Loucy (cell line): ENCODE results near the gene RMRP.

Experiments used
- H2AFZ ChIP-seq: fragments of 200-600 bp; sonication (generic); 2 replicates; pipeline ENCODE4 v1.6.0; 2016; ENCODE audit warnings: antibody characterized with exemption, mild to moderate bottlenecking, low read length, moderate library complexity
- H3F3A ChIP-seq: fragments of 200-600 bp; 2 replicates; pipeline ENCODE4 v1.6.0; 2016; ENCODE audit warnings: antibody characterized with exemption, low read depth, mild to moderate bottlenecking
- H3K27me3 ChIP-seq: fragments of 200-600 bp; sonication (generic); 2 replicates; pipeline ENCODE4 v1.6.1; 2014; ENCODE audit warnings: low read length, mild to moderate bottlenecking; ENCODE audit not compliant: insufficient read depth, poor library complexity, severe bottlenecking
- H3K36me3 ChIP-seq: fragments of 200-600 bp; sonication (generic); 2 replicates; pipeline ENCODE4 v1.6.1; 2016; ENCODE audit warnings: low read length; ENCODE audit not compliant: insufficient read depth
- H3K4me1 ChIP-seq: fragments of 200-600 bp; sonication (generic); 2 replicates; pipeline ENCODE4 v1.5.1; 2014; ENCODE audit warnings: low read length, mild to moderate bottlenecking; ENCODE audit not compliant: insufficient read depth, poor library complexity, severe bottlenecking
- H3K4me2 ChIP-seq: fragments of 200-600 bp; sonication (generic); 2 replicates; pipeline ENCODE4 v1.6.0; 2014; ENCODE audit warnings: antibody characterized with exemption, low read length, low read depth, mild to moderate bottlenecking; ENCODE audit not compliant: poor library complexity, severe bottlenecking
- H3K4me3 ChIP-seq: fragments of 200-600 bp; sonication (generic); 2 replicates; pipeline ENCODE4 v1.5.1; 2014; ENCODE audit warnings: low read length, mild to moderate bottlenecking, mixed read lengths; ENCODE audit not compliant: poor library complexity, severe bottlenecking
- H3K79me2 ChIP-seq: fragments of 200-600 bp; sonication (generic); 2 replicates; pipeline ENCODE4 v1.6.1; 2014; ENCODE audit warnings: low read length; ENCODE audit not compliant: insufficient read depth
- H3K9ac ChIP-seq: fragments of 200-600 bp; sonication (generic); 2 replicates; pipeline ENCODE4 v1.6.0; 2014; ENCODE audit warnings: mild to moderate bottlenecking, low read depth, low read length, moderate library complexity; ENCODE audit not compliant: poor library complexity, severe bottlenecking
- H3K9me2 ChIP-seq: fragments of 200-600 bp; sonication (generic); replicated peaks from 2 replicates; pipeline ENCODE4 v1.6.1; 2016; ENCODE audit warnings: low read depth, low read length, mixed read lengths
- H3K9me3 ChIP-seq: fragments of 200-600 bp; sonication (generic); 2 replicates; pipeline ENCODE4 v1.6.1; 2014; ENCODE audit warnings: mild to moderate bottlenecking, antibody characterized with exemption, low read length, low read depth; ENCODE audit not compliant: insufficient read depth
- H4K20me1 ChIP-seq: fragments of 200-600 bp; sonication (generic); 2 replicates; pipeline ENCODE4 v1.6.0; 2014; ENCODE audit warnings: antibody characterized with exemption, low read length, mild to moderate bottlenecking; ENCODE audit not compliant: insufficient read depth, poor library complexity, severe bottlenecking
- CTCF ChIP-seq: fragments of 200-600 bp; sonication (generic); conservative IDR thresholded peaks from 2 replicates; pipeline ENCODE4 v1.5.1; 2014; ENCODE audit warnings: mild to moderate bottlenecking, antibody characterized with exemption, low read length
- EZH2phosphoT487 ChIP-seq: fragments of 200-600 bp; IDR thresholded peaks from 2 replicates; pipeline ENCODE4 v1.6.1; 2018; ENCODE audit warnings: antibody characterized with exemption, mild to moderate bottlenecking, moderate library complexity, borderline replicate concordance

The RMRP gene

DNA sequence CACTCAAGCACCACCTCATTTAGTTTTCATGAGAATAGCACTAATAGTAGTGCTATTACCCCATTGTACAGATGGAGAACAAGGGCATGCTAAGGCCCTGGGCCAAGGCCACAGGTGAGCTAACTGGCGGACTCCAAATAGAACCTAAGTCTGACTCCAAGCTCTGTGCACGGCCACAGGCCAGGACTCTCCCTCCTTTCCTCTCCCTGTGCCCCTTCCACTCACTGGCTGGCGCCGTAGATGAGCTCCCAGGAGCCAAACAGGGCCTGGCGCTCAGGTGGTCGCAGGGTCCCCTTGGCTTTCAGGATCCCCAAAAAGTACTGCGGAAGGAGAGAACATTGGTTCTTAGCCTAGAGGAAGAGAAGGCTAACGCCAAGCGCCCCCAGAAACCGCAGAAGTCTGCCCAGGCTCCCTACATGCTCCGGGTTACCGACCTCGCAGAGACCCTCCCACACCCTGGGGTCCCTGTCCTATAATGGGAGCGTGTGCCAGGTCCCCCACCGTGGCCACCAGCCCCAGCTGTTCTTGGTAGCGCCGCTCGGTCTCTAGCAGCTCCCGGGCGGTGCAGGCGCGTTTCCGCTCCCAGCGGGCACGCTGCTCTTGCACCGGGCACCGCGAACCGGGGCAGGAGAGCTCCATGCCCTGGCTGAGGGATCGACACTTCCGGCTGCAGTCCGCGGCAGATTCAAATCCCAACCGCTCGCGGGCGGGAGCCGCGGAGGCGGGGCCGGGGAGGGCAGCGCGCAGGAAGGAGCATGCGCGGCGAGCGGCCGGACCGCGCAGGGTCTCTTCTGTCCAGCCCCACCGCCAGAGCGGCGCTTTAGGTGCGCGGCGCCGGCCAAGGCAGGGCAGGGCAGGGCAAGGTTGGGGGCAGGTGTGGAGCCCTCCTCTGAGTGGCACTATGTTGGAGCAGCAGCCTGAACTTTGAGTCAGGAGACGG, 7.0 kb upstream of the RMRP start, which contains the start of gene ARHGEF39:
ARHGEF39 (minus strand) TSS at position 665 of the 940 bp plus-strand sequence; CDS start at position 639, 26 bp downstream.
- H3K27me3 ChIP-seq, result no peaks in the 10 kb centered on the region
- H3K79me2 ChIP-seq, result peaks cover 56% of the 10 kb centered on the region
- peaks cover 3% of the 10 kb centered on the region for H4K20me1 ChIP-seq
- H3K4me3 ChIP-seq, result peak within 1 kb of the TSS; percentile 87
- H3K4me1 ChIP-seq, result peaks cover 54% of the 10 kb centered on the region
- peak within 1 kb of the TSS; percentile 95 for H3K9ac ChIP-seq
- H2AFZ ChIP-seq, result peak within 1 kb of the TSS; percentile 82
- peak within 1 kb of the TSS; percentile 87 for H3K4me2 ChIP-seq
- no peaks in the 10 kb centered on the region for H3K9me3 ChIP-seq
- no peaks in the 10 kb centered on the region for H3K9me2 ChIP-seq
- H3K36me3 ChIP-seq, result no peaks in the 10 kb centered on the region; the same call in 1 of the 2 replicates
- H3F3A ChIP-seq, result 0 out of 2 replicates have a peak, but pooled peaks cover 10% of the 10 kb centered on the region
- TF ChIP-seq CTCF (peak; percentile 49), EZH2phosphoT487 (no peak)

GRCh38 chr9:35662437-35662836, 4.6 kb upstream of the RMRP start:
- peaks cover 3% of the 10 kb centered on the region for H4K20me1 ChIP-seq
- peak overlapping the region; percentile 87 for H3K4me2 ChIP-seq
- H3K9me2 ChIP-seq, result no peaks in the 10 kb centered on the region
- H3K27me3 ChIP-seq, result no peaks in the 10 kb centered on the region
- peak overlapping the region; percentile 87 for H3K4me3 ChIP-seq
- H3K4me1 ChIP-seq, result peaks cover 66% of the 10 kb centered on the region
- H3K36me3 ChIP-seq, result no peaks in the 10 kb centered on the region; the same call in 1 of the 2 replicates
- H3F3A ChIP-seq, result 0 out of 2 replicates have a peak, but pooled peaks cover 11% of the 10 kb centered on the region
- no peak overlapping the region for H2AFZ ChIP-seq
- no peak for TF ChIP-seq CTCF
- TF ChIP-seq EZH2phosphoT487, result no peak
- no peaks in the 10 kb centered on the region for H3K9me3 ChIP-seq
- H3K79me2 ChIP-seq, result peaks cover 65% of the 10 kb centered on the region
- H3K9ac ChIP-seq, result peak overlapping the region; percentile 95

DNA sequence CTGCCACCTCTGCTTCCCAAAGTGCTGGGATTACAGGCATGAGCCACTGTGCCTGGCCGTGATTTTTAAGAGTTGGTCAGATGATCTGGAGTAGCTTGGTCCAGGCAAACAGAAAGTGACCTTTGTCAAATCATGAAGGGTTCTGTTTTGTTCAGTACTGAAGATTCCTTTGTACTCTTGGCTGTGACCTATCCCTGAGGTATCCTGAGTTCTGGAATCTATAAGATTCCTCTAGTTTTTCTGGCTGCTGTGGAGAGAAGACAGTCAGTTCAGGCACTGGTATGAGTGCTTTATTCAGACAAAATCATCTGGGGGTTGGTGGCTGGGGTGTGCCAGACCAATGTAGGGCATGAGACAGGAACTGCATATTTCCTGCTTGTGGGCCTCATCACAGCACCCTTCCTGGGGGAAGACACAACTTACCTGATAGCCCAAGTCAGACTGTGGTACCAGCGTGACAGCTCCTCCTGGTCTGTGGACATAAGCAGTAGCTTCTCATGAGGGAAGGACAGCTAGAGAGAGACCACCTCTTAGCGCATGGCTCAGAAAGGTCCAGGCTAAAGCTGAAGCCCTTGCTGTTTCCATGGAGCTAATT, 4.0 kb upstream of the RMRP start:
- H3K9me2 ChIP-seq, result no peaks in the 10 kb centered on the region

More for the DNA sequence above, 4.0 kb upstream of the RMRP start:
- peak overlapping the region; percentile 87 for H3K4me2 ChIP-seq
- H4K20me1 ChIP-seq, result peaks cover 3% of the 10 kb centered on the region
- peak overlapping the region; percentile 87 for H3K4me3 ChIP-seq
- H3K79me2 ChIP-seq, result peaks cover 65% of the 10 kb centered on the region
- TF ChIP-seq EZH2phosphoT487 (no peak), CTCF (no peak)
- no peaks in the 10 kb centered on the region for H3K27me3 ChIP-seq
- H3F3A ChIP-seq, result 0 out of 2 replicates have a peak, but pooled peaks cover 16% of the 10 kb centered on the region
- no peak overlapping the region for H2AFZ ChIP-seq
- peaks cover 72% of the 10 kb centered on the region for H3K4me1 ChIP-seq
- peak overlapping the region; percentile 95 for H3K9ac ChIP-seq
- no peaks in the 10 kb centered on the region for H3K9me3 ChIP-seq
- H3K36me3 ChIP-seq, result no peaks in the 10 kb centered on the region; the same call in 1 of the 2 replicates
